HG02852 (cell line): Measurements from ENCODE around the gene MYLK2.
"Not testable (repeated sequence)": the region's sequence is repeated elsewhere in the genome, so short reads cannot be mapped to it uniquely, and the experiment has no call there.

Source experiments
- ATAC-seq: cut with Tn5 transposase; IDR thresholded peaks from one replicate; pipeline ENCODE4 v1.9.1; 2021; ENCODE audit warnings: mild to moderate bottlenecking, moderate library complexity; ENCODE audit not compliant: unreplicated experiment

MYLK2 gene

GRCh38 chr20:31819083-31819784, at the start of gene MYLK2:
Gene MYLK2 (plus strand): TSS chr20:31819356. CDS start chr20:31819581, 225 bp downstream.
- no peak for ATAC-seq

GRCh38 chr20:31769681-31770080, 49.5 kb upstream of the MYLK2 start:
- ATAC-seq: no peak

- ATAC-seq: no peak
These were observed 48.9 kb upstream of the MYLK2 start for GRCh38 chr20:31770243-31770642.

GRCh38 chr20:31774408-31774807, 44.7 kb upstream of the MYLK2 start:
- no peak for ATAC-seq

- ATAC-seq: no peak
These were observed 38.3 kb upstream of the MYLK2 start for GRCh38 chr20:31780839-31781238.

- no peak for ATAC-seq
These were observed 37.2 kb upstream of the MYLK2 start for GRCh38 chr20:31781945-31782344.

GRCh38 chr20:31784354-31785044, 34.7 kb upstream of the MYLK2 start:
- no peak for ATAC-seq

GRCh38 chr20:31785089-31785488, 34.1 kb upstream of the MYLK2 start:
- no peak for ATAC-seq

GRCh38 chr20:31788578-31788977, 30.6 kb upstream of the MYLK2 start:
- ATAC-seq: no peak

- no peak for ATAC-seq
These were observed 28.8 kb upstream of the MYLK2 start for GRCh38 chr20:31790401-31790800.

- no peak for ATAC-seq
These were observed 21.8 kb upstream of the MYLK2 start for GRCh38 chr20:31797364-31797763.

- ATAC-seq: no peak
These were observed 17.6 kb upstream of the MYLK2 start for GRCh38 chr20:31801508-31801907.

- no peak for ATAC-seq
These were observed 15.4 kb upstream of the MYLK2 start for GRCh38 chr20:31803552-31804291.

GRCh38 chr20:31806564-31807355, 12.4 kb upstream of the MYLK2 start:
- ATAC-seq: no peak

- ATAC-seq: no peak
These were observed 10.7 kb upstream of the MYLK2 start for GRCh38 chr20:31808481-31808880.

- no peak for ATAC-seq
These were observed 9.5 kb upstream of the MYLK2 start for GRCh38 chr20:31809661-31810060.

GRCh38 chr20:31811198-31811597, 8.0 kb upstream of the MYLK2 start:
- no peak for ATAC-seq

- no peak for ATAC-seq
These were observed 7.1 kb upstream of the MYLK2 start for GRCh38 chr20:31811796-31812728.

GRCh38 chr20:31813611-31814010, 5.5 kb upstream of the MYLK2 start:
- ATAC-seq: no peak

- not testable (repeated sequence) for ATAC-seq
These were observed 5.0 kb upstream of the MYLK2 start for GRCh38 chr20:31814142-31814541.
